Natural killer cell treated with Interleukin-12 subunit alpha and Interleukin-12 subunit beta and Interleukin-15 and Interleukin-18, amount 100 ng/mL, for 72 hours (primary cell): ENCODE results near the gene NISCH. TPM values are rescaled to one million over a fixed set of nuclear protein-coding genes. Genes with fewer than 3 reads are reported as not detected.

Experiments
- ATAC-seq, 2 donors: fragments of 150-1000 bp; cut with Tn5 transposase in 1 of 2; sonication (Bioruptor Pico), chemical (Tn5 transposase) in 1 of 2; 2 replicates each; pipeline ENCODE4 v1.10.0; 2021
- DNase-seq: peaks from one replicate; pipeline ENCODE4 v3.0.0; 2022; ENCODE audit warnings: low spot score
- H3K27ac Mint-ChIP-seq, 2 donors: 1 replicate in 1 of 2; 2 replicates in 1 of 2; pipeline ENCODE4 v1.8.0; 2022; ENCODE audit warnings: mixed read lengths in 2 of 2, mild to moderate bottlenecking in 1 of 2, moderate library complexity in 1 of 2
- H3K27me3 Mint-ChIP-seq, 2 donors: 1 replicate in 1 of 2; 2 replicates in 1 of 2; pipeline ENCODE4 v1.8.0; 2022; ENCODE audit warnings: mixed read lengths in 2 of 2
- H3K36me3 Mint-ChIP-seq: one replicate; pipeline ENCODE4 v1.8.0; 2022; ENCODE audit warnings: mixed read lengths
- H3K4me1 Mint-ChIP-seq, 2 donors: 1 replicate in 1 of 2; 2 replicates in 1 of 2; pipeline ENCODE4 v1.8.0; 2022; ENCODE audit warnings: low read depth in 2 of 2, mixed read lengths in 2 of 2, mild to moderate bottlenecking in 1 of 2
- H3K4me3 Mint-ChIP-seq: one replicate; pipeline ENCODE4 v1.8.0; 2022; ENCODE audit warnings: mixed read lengths
- H3K9me3 Mint-ChIP-seq: 2 replicates; pipeline ENCODE4 v1.8.0; 2022; ENCODE audit warnings: mixed read lengths
- total RNA-seq, 2 donors: library from RNA; stranded (reverse); gene quantifications; one replicate each; pipeline ENCODE4 v1.2.3, GENCODE V29; 2022

Gene NISCH
- total RNA-seq, 2 donors from 2014 or later = 72.5 to 116 TPM

- DNase-seq (peak; percentile 60), ATAC-seq (no peak)
- H3K4me1 Mint-ChIP-seq = peaks cover 7% of the 10 kb centered on the region in 2 donors
- no peak overlapping the region for H3K4me3 Mint-ChIP-seq
- no peaks in the 10 kb centered on the region for H3K9me3 Mint-ChIP-seq
- no peak overlapping the region for H3K27ac Mint-ChIP-seq
- no peaks in the 10 kb centered on the region for H3K27me3 Mint-ChIP-seq
- H3K36me3 Mint-ChIP-seq = no peaks in the 10 kb centered on the region
Measured at GRCh38 chr3:52527732-52528585, 72.6 kb downstream of the NISCH start.

- no peaks in the 10 kb centered on the region for H3K27me3 Mint-ChIP-seq
- H3K4me1 Mint-ChIP-seq = peaks cover 7% of the 10 kb centered on the region in 2 donors
- H3K36me3 Mint-ChIP-seq = no peaks in the 10 kb centered on the region
- no peak overlapping the region for H3K4me3 Mint-ChIP-seq
- no peak overlapping the region for H3K27ac Mint-ChIP-seq
- ATAC-seq (no peak), DNase-seq (peak; percentile 45)
- H3K9me3 Mint-ChIP-seq = no peaks in the 10 kb centered on the region
Measured at GRCh38 chr3:52528586-52529375, 73.4 kb downstream of the NISCH start.

GRCh38 chr3:52529376-52530333 lies 74.3 kb downstream of the NISCH start:
- no peak overlapping the region for H3K4me3 Mint-ChIP-seq
- H3K4me1 Mint-ChIP-seq = peaks cover 6 to 10% of the 10 kb centered on the region in 2 donors
- peak; percentile 16 for DNase-seq
- no peak overlapping the region for H3K27ac Mint-ChIP-seq
- no peaks in the 10 kb centered on the region for H3K9me3 Mint-ChIP-seq
- no peaks in the 10 kb centered on the region for H3K36me3 Mint-ChIP-seq
- peaks cover 0 to 2% of the 10 kb centered on the region in 2 donors for H3K27me3 Mint-ChIP-seq
- ATAC-seq = no peak

- Mint-ChIP-seq H3K4me1 (peaks cover 9 to 20% of the 10 kb centered on the region in 2 donors), H3K9me3 (no peaks in the 10 kb centered on the region), H3K4me3 (no peak overlapping the region), H3K27ac (no peak overlapping the region), H3K27me3 (peaks cover 0 to 2% of the 10 kb centered on the region in 2 donors), H3K36me3 (no peaks in the 10 kb centered on the region)
- ATAC-seq (no peak), DNase-seq (no peak)
Measured at GRCh38 chr3:52530918-52531826, 75.8 kb downstream of the NISCH start.

GRCh38 chr3:52531860-52532516 lies 76.6 kb downstream of the NISCH start:
- no peaks in the 10 kb centered on the region for H3K36me3 Mint-ChIP-seq
- H3K4me1 Mint-ChIP-seq = peaks cover 9 to 27% of the 10 kb centered on the region in 2 donors
- no peak for DNase-seq
- no peak for ATAC-seq
- peak overlapping the region; percentile 89 for H3K4me3 Mint-ChIP-seq
- no peaks in the 10 kb centered on the region for H3K9me3 Mint-ChIP-seq
- peak overlapping the region; percentile 66 to 67 for H3K27ac Mint-ChIP-seq
- H3K27me3 Mint-ChIP-seq = peaks cover 0 to 2% of the 10 kb centered on the region in 2 donors

GRCh38 chr3:52532517-52532837 lies 77.1 kb downstream of the NISCH start:
- no peaks in the 10 kb centered on the region for H3K9me3 Mint-ChIP-seq
- ATAC-seq (no peak), DNase-seq (peak; percentile 60)
- H3K27me3 Mint-ChIP-seq = peaks cover 0 to 2% of the 10 kb centered on the region in 2 donors
- peaks cover 12 to 30% of the 10 kb centered on the region in 2 donors for H3K4me1 Mint-ChIP-seq
- H3K4me3 Mint-ChIP-seq = peak overlapping the region; percentile 89
- H3K27ac Mint-ChIP-seq = peak overlapping the region; percentile 66 to 67
- H3K36me3 Mint-ChIP-seq = peaks cover under 1% of the 10 kb centered on the region

GRCh38 chr3:52532838-52533622 lies 77.6 kb downstream of the NISCH start:
- Mint-ChIP-seq H3K4me1 (peaks cover 18 to 36% of the 10 kb centered on the region in 2 donors), H3K4me3 (peak overlapping the region; percentile 89), H3K27ac (peak overlapping the region; percentile 66 to 67), H3K27me3 (peaks cover 0 to 2% of the 10 kb centered on the region in 2 donors), H3K36me3 (peaks cover 6% of the 10 kb centered on the region), H3K9me3 (no peaks in the 10 kb centered on the region)
- ATAC-seq (peak in 1 of 2 donors; percentile 2), DNase-seq (no peak)

- Mint-ChIP-seq H3K9me3 (no peaks in the 10 kb centered on the region), H3K27ac (peak within 1 kb of the TSS; percentile 66 to 67), H3K4me3 (peak within 1 kb of the TSS; percentile 89), H3K27me3 (peaks cover 0 to 2% of the 10 kb centered on the region in 2 donors), H3K36me3 (peaks cover 8% of the 10 kb centered on the region), H3K4me1 (peaks cover 23 to 43% of the 10 kb centered on the region in 2 donors)
- DNase-seq = peak; percentile 83
- peak; percentile 72 to 80 for ATAC-seq
Measured at GRCh38 chr3:52533623-52534280, 78.3 kb downstream of the NISCH start, which contains the start of gene NT5DC2. NT5DC2 (minus strand) TSS chr3:52533857; CDS start chr3:52533737, 120 bp downstream.

GRCh38 chr3:52534281-52535183 lies 79.1 kb downstream of the NISCH start:
- H3K4me3 Mint-ChIP-seq = peak overlapping the region; percentile 75
- peaks cover 14% of the 10 kb centered on the region for H3K36me3 Mint-ChIP-seq
- peaks cover 0 to 2% of the 10 kb centered on the region in 2 donors for H3K27me3 Mint-ChIP-seq
- DNase-seq = no peak
- H3K9me3 Mint-ChIP-seq = no peaks in the 10 kb centered on the region
- ATAC-seq = no peak
- H3K27ac Mint-ChIP-seq = peak overlapping the region; percentile 41 to 63
- peaks cover 29 to 51% of the 10 kb centered on the region in 2 donors for H3K4me1 Mint-ChIP-seq

GRCh38 chr3:52535411-52536111 lies 80.2 kb downstream of the NISCH start:
- peak overlapping the region; percentile 95 for H3K4me3 Mint-ChIP-seq
- peaks cover 29 to 51% of the 10 kb centered on the region in 2 donors for H3K4me1 Mint-ChIP-seq
- DNase-seq (no peak), ATAC-seq (no peak)
- peaks cover 0 to 2% of the 10 kb centered on the region in 2 donors for H3K27me3 Mint-ChIP-seq
- H3K36me3 Mint-ChIP-seq = peaks cover 14% of the 10 kb centered on the region
- no peaks in the 10 kb centered on the region for H3K9me3 Mint-ChIP-seq
- peak overlapping the region; percentile 91 to 93 for H3K27ac Mint-ChIP-seq
